ENCODE measurements around the gene TKTL2.
A peak's percentile ranks its signal among the peaks of the same experiment; 100 is the strongest.

The TKTL2 gene

GRCh38 chr4:163473576-163473975, at the start of gene TKTL2:
TSS of gene TKTL2 (minus strand) at chr4:163473754. CDS start at chr4:163473734, 20 bp downstream.
- DNase-seq (ENCODE audit: low read depth), result no peak

DNA sequence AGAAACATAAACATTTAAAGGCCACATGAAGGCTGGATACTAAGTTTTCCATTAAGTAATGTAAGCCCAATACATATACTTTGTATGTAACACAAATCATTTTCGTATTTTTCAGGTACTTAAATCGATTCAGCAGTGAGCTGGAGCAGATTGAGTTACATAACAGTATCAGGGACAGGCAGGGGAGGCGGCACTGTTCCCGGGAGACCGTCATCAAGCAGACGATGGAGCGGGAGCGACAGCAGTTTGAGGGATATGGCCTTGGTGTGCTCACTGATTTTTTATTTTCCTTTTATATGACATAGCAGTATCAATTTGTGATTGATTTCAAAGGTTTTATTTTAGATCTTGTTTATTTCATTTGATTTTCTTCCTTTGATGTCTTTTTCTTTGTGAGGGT, 41.6 kb upstream of the TKTL2 start:
- DNase-seq (ENCODE audit: low read depth), result no peak

GRCh38 chr4:163505374-163505773, 31.8 kb upstream of the TKTL2 start:
- DNase-seq (ENCODE audit: low read depth), result no peak

DNA sequence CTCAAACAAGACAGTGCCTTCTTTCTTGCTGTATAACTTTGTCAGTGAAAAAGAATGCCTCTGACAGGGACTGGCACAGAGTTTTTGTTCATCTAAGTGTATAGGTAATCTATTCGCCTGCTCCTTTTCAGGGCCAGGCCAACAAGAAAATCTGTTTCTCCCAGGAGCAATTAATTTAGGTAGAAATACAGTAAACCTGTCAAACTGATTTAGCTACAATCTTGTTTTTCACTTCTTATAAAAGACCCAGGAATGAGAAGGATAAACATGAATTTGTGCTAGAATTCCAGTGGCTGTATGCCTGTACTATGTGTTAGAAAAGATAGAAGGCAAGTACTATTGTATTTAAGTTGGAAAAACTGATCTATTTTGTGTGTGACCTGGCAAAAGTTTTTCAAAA, 27.0 kb upstream of the TKTL2 start:
- DNase-seq (ENCODE audit: low read depth), result no peak

DNA sequence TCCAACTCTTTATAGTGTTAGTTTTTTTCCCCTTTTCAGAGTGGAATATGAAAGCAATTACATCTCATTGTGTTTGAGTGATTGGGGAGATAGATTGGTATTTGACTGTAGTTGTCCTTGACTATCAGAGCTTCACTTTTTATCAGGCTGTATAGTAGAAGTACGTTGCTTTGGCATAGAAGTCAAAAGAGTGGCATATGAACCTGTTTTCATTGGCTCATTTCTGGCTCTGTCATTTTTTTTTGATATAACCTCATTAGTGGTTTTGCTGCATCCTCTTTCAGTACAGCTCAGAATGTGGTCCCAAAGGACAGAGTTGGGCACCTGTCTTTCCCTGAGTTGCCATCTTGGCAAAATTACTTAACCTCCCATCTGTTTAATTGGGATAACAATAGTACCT, 22.3 kb upstream of the TKTL2 start:
- DNase-seq (ENCODE audit: low read depth), result no peak

DNA sequence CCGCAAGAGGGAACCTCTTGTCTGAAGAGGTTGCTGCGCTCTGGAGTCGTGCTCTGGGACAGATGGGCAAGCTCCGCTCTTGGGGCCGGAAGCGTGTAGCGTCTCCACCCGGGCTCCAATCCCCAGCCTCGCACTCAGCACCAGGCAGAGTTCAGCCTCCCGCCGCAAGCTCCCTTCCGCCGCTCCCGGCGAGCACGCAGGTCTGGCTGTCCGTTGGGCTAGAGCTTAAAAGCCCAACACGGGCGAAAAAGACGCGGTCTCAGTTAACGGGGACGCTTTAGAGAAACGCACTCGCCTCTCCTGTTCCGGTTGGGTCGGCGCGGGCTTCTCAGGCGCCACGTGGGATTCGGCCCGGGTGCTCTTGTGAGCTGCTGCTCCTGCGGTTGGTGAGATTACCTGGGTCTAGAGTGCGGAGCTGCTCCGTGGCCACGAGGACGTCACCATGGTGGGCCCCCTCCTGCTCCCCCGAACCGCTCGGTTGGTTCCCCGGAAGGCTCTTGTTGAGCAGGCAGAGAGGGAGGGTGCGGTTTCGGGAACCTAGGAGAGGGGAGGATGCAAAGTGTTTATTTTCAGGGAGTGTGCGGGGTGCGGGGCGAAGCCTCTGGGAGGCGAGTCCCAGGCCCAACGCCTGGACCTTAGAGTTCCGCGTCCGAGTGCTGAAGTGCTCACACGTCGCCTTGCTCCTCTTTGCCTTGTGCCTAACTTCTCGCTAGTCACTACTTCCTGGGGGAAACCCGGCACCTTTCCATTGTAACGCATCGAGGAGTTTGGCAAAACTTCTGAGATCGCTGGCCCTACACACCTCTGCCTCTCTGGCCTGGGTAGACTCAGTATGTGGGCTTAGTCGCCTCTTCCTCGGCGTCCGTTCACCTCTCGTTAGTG, 21.0 kb upstream of the TKTL2 start, which contains the start of gene TMA16:
TSS of gene TMA16 (plus strand) at position 331 of the 882 bp plus-strand sequence. CDS start at position 443, 112 bp downstream.
- DNase-seq (ENCODE audit: low read depth), result peak; percentile 71

- no peak for DNase-seq (ENCODE audit: low read depth)
These were observed 20.2 kb upstream of the TKTL2 start for GRCh38 chr4:163493643-163494359.

DNA sequence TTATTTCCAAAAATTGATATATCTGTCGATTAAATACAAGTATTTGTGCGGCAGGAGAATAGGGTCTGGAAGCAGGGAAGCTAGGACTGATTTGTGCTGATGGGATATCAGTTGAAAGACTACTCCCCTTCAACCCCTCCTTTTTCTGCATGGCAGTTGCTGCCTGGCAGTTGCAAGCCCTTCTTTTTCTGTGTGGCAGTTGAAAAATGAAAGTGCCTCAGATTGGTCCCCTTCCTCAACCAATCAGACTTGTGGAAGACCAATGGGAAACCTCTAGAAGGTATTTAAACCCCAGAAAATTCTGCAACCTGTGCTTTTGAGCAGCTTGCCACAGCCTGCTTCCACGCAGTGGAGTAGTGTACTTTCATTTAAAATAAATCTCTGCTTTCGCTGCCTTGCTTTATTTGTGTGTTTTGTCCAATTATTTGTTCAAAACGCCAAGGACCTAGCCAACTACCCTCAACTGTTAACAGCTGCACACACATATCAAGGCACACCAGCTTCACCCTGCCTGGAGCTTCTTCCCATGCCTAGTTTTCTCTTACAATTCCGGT, 19.5 kb upstream of the TKTL2 start:
- no peak for DNase-seq (ENCODE audit: low read depth)

DNA sequence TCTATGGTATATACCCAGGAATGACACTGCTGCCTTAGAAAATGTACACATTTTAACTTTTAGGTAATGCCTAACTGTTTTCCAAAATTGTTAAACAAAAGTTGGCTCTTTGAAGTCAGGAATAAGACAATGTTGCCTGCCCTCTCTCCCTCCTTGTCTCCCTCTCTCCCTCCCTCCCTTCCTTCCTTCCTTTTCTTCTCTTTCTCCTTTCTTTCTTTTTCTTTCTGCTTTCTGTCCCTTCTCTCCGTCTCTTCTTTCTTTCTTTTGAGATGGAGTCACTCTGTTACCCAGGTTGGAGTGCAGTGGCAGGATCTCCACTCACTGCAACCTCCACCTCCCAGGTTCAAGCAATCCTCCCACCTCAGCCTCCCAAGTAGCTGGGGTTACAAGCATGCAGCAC, 16.4 kb upstream of the TKTL2 start:
- no peak for DNase-seq (ENCODE audit: low read depth)

DNA sequence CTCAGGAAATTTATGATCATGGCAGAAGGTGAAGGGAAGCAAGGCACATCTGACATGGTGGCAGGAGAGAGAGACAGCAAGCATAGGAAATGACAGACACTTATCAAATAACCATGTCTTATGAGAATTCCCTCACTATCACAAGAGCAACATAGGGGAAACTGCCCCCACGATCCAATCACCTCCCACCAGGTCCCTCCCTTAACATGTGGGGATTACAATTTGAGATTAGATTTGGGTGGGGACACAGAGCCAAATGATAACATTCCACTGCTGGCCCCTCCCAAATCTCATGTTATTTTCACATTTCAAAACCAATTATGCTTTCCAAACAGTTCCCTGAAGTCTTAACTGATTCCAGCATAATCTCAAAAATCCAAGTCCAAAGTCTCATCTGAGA, 12.8 kb upstream of the TKTL2 start:
- no peak for DNase-seq (ENCODE audit: low read depth)

- no peak for DNase-seq (ENCODE audit: low read depth)
These were observed 12.0 kb upstream of the TKTL2 start for GRCh38 chr4:163485589-163485988.

GRCh38 chr4:163484906-163485305, 11.4 kb upstream of the TKTL2 start:
- peak; percentile 30 for DNase-seq (ENCODE audit: low read depth)

DNA sequence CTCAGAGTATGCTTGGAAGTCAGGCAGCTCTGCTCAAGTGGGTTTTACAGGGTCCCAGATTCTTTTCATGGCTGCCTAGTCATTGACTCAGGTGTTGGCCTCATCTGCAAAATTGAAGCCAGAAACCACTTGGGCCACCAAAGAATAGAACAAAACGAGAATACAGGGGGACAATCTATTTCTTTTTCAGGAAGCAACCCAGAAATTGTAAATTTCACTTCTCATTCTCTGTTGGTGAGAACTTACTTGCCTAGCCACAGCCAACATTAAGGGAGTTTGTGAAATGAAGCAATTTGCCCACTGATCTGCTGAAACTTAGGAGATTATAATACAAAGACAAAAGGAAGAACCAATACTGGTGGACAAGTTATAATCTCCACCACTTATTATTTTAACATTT, 8.6 kb upstream of the TKTL2 start:
- DNase-seq (ENCODE audit: low read depth), result no peak

GRCh38 chr4:163476761-163477438, 3.3 kb upstream of the TKTL2 start:
- DNase-seq (ENCODE audit: low read depth), result no peak

DNA sequence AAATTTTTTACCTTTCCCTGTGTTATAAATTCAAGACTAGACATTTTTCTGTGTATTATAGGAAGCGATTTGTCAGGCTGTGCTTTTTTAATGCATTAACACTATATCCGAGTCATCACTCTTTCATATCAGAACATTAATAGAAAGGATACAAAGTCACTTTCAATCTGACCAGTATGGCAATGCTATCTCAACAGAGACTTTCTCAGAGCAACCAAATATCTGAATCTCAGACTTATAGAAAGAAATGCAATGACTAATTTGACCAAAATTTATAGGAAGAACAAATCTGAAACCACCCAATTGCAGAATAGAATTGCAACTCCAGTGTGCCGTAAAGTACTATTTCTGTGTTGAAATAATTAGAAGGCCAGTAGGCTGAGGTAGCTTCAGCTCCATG, 473 bp upstream of the TKTL2 start:
- DNase-seq (ENCODE audit: low read depth), result no peak

GRCh38 chr4:163473130-163473529, 424 bp downstream of the TKTL2 start:
- no peak for DNase-seq (ENCODE audit: low read depth)

GRCh38 chr4:163470391-163470790, 3.2 kb downstream of the TKTL2 start:
- DNase-seq (ENCODE audit: low read depth), result no peak

DNA sequence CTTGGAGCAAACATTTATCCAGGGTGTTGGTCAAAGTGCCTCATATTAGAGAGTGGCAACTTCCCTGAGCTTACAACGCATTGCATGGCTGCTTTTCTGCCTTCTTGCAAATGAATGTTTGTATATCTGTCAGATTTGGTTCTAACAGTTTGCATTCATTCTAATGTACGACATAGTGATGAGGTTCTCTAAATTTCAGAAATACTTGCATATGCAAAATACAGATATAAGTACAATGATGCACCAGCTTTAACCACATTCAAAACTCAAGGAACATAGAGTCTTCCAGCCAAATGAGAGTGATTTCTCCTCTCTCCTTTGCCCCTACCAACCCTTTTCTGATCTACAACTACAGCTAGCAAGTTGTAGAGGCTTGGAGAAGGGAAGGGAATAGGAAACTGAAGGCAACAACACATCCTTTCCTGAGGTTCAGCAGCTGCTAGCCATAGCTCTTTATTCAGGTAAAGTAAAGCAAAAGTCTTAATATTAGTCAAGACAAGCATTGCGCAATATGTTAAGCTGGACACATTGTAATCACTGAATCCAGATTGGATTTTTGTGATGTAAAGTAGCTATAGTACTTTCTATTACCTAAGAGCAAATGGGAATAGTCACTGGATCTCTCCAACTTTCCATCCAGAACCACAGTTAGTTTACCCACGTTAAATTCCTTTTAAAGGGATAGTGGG, 6.3 kb downstream of the TKTL2 start:
- no peak for DNase-seq (ENCODE audit: low read depth)

GRCh38 chr4:163462556-163462955, 11.0 kb downstream of the TKTL2 start:
- no peak for DNase-seq (ENCODE audit: low read depth)

DNA sequence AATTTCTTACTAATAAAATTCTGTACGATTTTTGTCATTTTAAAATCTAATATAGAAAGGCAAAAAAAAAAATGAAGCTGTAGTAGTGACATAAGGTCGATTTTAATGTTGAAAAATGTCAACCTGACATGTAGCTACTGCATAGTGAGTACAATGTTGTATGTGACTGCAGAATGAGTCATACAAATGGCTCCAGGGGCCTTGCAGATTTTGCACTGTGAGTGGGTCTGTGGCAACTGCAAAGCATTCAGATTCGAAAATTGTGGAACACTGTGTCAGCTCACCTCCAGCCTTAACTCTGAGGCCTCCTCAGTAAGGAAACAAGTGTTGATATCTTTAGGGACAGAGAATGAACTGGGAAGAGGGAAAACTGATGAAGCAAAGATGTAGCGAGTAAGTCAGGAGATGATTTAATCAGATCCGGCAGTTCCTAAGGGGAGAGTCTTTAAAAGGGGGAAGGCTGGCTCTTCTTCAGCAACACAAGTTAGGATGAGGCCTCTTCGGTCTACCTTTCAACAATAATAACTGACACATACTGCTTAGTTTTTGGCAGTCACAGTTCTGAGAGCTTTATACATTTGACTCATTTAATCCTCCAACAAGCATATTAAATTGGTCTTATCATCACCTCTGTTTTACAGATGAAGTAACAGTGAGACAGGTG, 24.9 kb downstream of the TKTL2 start:
- no peak for DNase-seq (ENCODE audit: low read depth)

- no peak for DNase-seq (ENCODE audit: low read depth)
These were observed 26.1 kb downstream of the TKTL2 start for GRCh38 chr4:163447481-163447880.

All from stimulated activated CD4-positive, alpha-beta T cell treated with anti-CD3 and anti-CD28 coated beads, Interleukin-2, amount 100 ng/mL, for 4 hours (primary cell).